Endothelial cell (in vitro differentiated cells): ENCODE data around the gene SPCS1. TPM values are rescaled to one million over a fixed set of nuclear protein-coding genes. Genes with fewer than 3 reads are reported as not detected.

ENCODE experiments used
- DNase-seq: peaks from one replicate; pipeline ENCODE4 v3.0.0; 2021; ENCODE audit warnings: low spot score
- H3K27ac Mint-ChIP-seq: one replicate; pipeline ENCODE4 v1.8.0; 2021; ENCODE audit warnings: mixed read lengths, inconsistent platforms; ENCODE audit not compliant: unreplicated experiment
- H3K27me3 Mint-ChIP-seq: one replicate; pipeline ENCODE4 v1.8.0; 2021; ENCODE audit warnings: mild to moderate bottlenecking, moderate library complexity, mixed read lengths, inconsistent platforms; ENCODE audit not compliant: unreplicated experiment
- H3K36me3 Mint-ChIP-seq: one replicate; pipeline ENCODE4 v1.8.0; 2021; ENCODE audit warnings: mild to moderate bottlenecking, low read depth, mixed read lengths, inconsistent platforms; ENCODE audit not compliant: unreplicated experiment
- H3K4me1 Mint-ChIP-seq: one replicate; pipeline ENCODE4 v1.8.0; 2021; ENCODE audit warnings: mild to moderate bottlenecking, mixed read lengths, inconsistent platforms; ENCODE audit not compliant: unreplicated experiment
- H3K4me3 Mint-ChIP-seq: one replicate; pipeline ENCODE4 v1.8.0; 2021; ENCODE audit warnings: mild to moderate bottlenecking, mixed read lengths, inconsistent platforms; ENCODE audit not compliant: unreplicated experiment
- H3K9me3 Mint-ChIP-seq: one replicate; pipeline ENCODE4 v1.8.0; 2021; ENCODE audit warnings: mixed read lengths, inconsistent platforms; ENCODE audit not compliant: unreplicated experiment
- CTCF ChIP-seq: fragments of 200-600 bp; sonication (generic); IDR thresholded peaks from one replicate; pipeline ENCODE4 v1.5.0; 2021; ENCODE audit warnings: antibody characterized with exemption; ENCODE audit not compliant: unreplicated experiment
- total RNA-seq: library from RNA; stranded (reverse); fragmentation: NEBNext Ultra II Directional; extraction: Animal tissue kit (Norgen Biotek cat#: 25700); gene quantifications from one replicate; pipeline ENCODE4 v1.2.1, GENCODE V29; 2021; ENCODE audit not compliant: unreplicated experiment

Gene SPCS1
- total RNA-seq, 1 donor from 2014 or later: 83.9 TPM

- Mint-ChIP-seq H3K27ac (peak within 1 kb of the TSS; percentile 98), H3K4me1 (peaks cover 19% of the 10 kb centered on the region), H3K36me3 (peaks cover 28% of the 10 kb centered on the region), H3K27me3 (peaks cover 5% of the 10 kb centered on the region), H3K9me3 (no peaks in the 10 kb centered on the region), H3K4me3 (peak within 1 kb of the TSS; percentile 99)
- TF ChIP-seq CTCF: no peak
- peak; percentile 93 for DNase-seq
Measured at GRCh38 chr3:52685709-52686691, 19.9 kb upstream of the SPCS1 start, which contains the start of the genes GNL3 and PBRM1. Gene GNL3, plus strand, starts transcription at chr3:52686032. Its CDS starts 61 bp downstream, at chr3:52686093. Gene PBRM1, minus strand, starts transcription at chr3:52685913.

- Mint-ChIP-seq H3K27me3 (peaks cover 5% of the 10 kb centered on the region), H3K9me3 (no peaks in the 10 kb centered on the region), H3K4me3 (no peak overlapping the region), H3K36me3 (peaks cover 37% of the 10 kb centered on the region), H3K4me1 (peaks cover 16% of the 10 kb centered on the region), H3K27ac (no peak overlapping the region)
- TF ChIP-seq CTCF: no peak
- DNase-seq: no peak
Measured at GRCh38 chr3:52688266-52688665, 17.6 kb upstream of the SPCS1 start.

- TF ChIP-seq CTCF: no peak
- H3K4me1 Mint-ChIP-seq: peaks cover 16% of the 10 kb centered on the region
Measured at GRCh38 chr3:52689151-52689550, 16.8 kb upstream of the SPCS1 start.

GRCh38 chr3:52690560-52690959 lies 15.3 kb upstream of the SPCS1 start:
- Mint-ChIP-seq H3K27ac (peak overlapping the region; percentile 16), H3K9me3 (no peaks in the 10 kb centered on the region), H3K4me1 (peaks cover 11% of the 10 kb centered on the region), H3K36me3 (peaks cover 50% of the 10 kb centered on the region), H3K27me3 (peaks cover 2% of the 10 kb centered on the region), H3K4me3 (peak overlapping the region; percentile 52)
- TF ChIP-seq CTCF: no peak
- no peak for DNase-seq

More at GRCh38 chr3:52689151-52689550, 16.8 kb upstream of the SPCS1 start:
- no peaks in the 10 kb centered on the region for H3K9me3 Mint-ChIP-seq
- DNase-seq: no peak
- peaks cover 42% of the 10 kb centered on the region for H3K36me3 Mint-ChIP-seq
- peak overlapping the region; percentile 45 for H3K4me3 Mint-ChIP-seq
- H3K27ac Mint-ChIP-seq: peak overlapping the region; percentile 11
- peaks cover 5% of the 10 kb centered on the region for H3K27me3 Mint-ChIP-seq

- Mint-ChIP-seq H3K36me3 (peaks cover 59% of the 10 kb centered on the region), H3K27me3 (peaks cover 2% of the 10 kb centered on the region)
Measured at GRCh38 chr3:52693071-52693470, 12.8 kb upstream of the SPCS1 start.

More at GRCh38 chr3:52693071-52693470, 12.8 kb upstream of the SPCS1 start:
- Mint-ChIP-seq H3K27ac (no peak overlapping the region), H3K4me1 (no peaks in the 10 kb centered on the region), H3K4me3 (peak overlapping the region; percentile 72), H3K9me3 (no peaks in the 10 kb centered on the region)
- no peak for DNase-seq
- TF ChIP-seq CTCF: no peak
